BJ (cell line): ENCODE results near the gene ZMYND8. TPM values are rescaled to one million over a fixed set of nuclear protein-coding genes. Genes with fewer than 3 reads are reported as not detected.
"Not testable (repeated sequence)": the region's sequence is repeated elsewhere in the genome, so short reads cannot be mapped to it uniquely, and the experiment has no call there.

Source experiments
- CTCF ChIA-PET: fragments of 350-600 bp; formaldehyde crosslinking; extraction: SDS; loops from one replicate; lab custom pipeline; 2021; ENCODE audit warnings: antibody characterized with exemption, inconsistent platforms; lab: Yijun Ruan, JAX
- POLR2A ChIA-PET: fragments of 300-600 bp; sonication (Branson Sonifier 250); formaldehyde crosslinking; extraction: SDS; loops from one replicate; lab custom pipeline; 2021; ENCODE audit warnings: antibody characterized with exemption; lab: Charles Lee
- DNase-seq: peaks from one replicate; pipeline ENCODE4 v3.0.0-alpha.2; 2011; ENCODE audit warnings: low read depth
- H3K27me3 ChIP-seq: 2 replicates; pipeline ENCODE4 v1.6.0; 2011; ENCODE audit warnings: low read length; ENCODE audit not compliant: control insufficient read depth, insufficient read depth
- H3K36me3 ChIP-seq: 2 replicates; pipeline ENCODE4 v1.5.1; 2011; ENCODE audit warnings: low read length; ENCODE audit not compliant: control insufficient read depth, insufficient read depth
- H3K4me3 ChIP-seq: 2 replicates; pipeline ENCODE4 v1.5.1; 2011; ENCODE audit warnings: low read depth, mild to moderate bottlenecking, control low read depth, low read length
- CTCF ChIP-seq: IDR thresholded peaks from 2 replicates; pipeline ENCODE4 v1.5.1; 2011; ENCODE audit warnings: low read depth, mild to moderate bottlenecking, control low read depth, inconsistent platforms, low read length, moderate library complexity; ENCODE audit not compliant: insufficient read depth
- polyA plus RNA-seq: library from polyadenylated mRNA; depleted of rRNA; stranded (reverse); fragments of >200 nt; gene quantifications from 2 replicates; pipeline ENCODE4 v1.2.3, GENCODE V29; 2011

ZMYND8 gene
- polyA plus RNA-seq, 1 experiment = 12.7 TPM

- Histone ChIP-seq H3K27me3 (no peaks in the 10 kb centered on the region), H3K4me3 (no peak overlapping the region), H3K36me3 (no peaks in the 10 kb centered on the region)
- ChIA-PET POLR2A (no interaction called here), CTCF (interaction anchor here (1.9 kb wide), 1 partner anchor 15 kb away, joined by 8 read pairs; no protein-coding TSS in a partner anchor)
- DNase-seq = no peak
- no peak for TF ChIP-seq CTCF
Measured at GRCh38 chr20:47368301-47368700, 11.8 kb upstream of the ZMYND8 start.

GRCh38 chr20:47366301-47366700 lies 9.8 kb upstream of the ZMYND8 start:
- POLR2A ChIA-PET, DNase-seq, H3K27me3 ChIP-seq, H3K4me3 ChIP-seq, H3K36me3 ChIP-seq: not testable (repeated sequence)
- CTCF ChIA-PET = interaction anchor here (1.0 to 1.4 kb wide), 2 partner anchors 35 to 614 kb away, joined by 3 read pairs; no protein-coding TSS in a partner anchor

- DNase-seq = no peak
- no peaks in the 10 kb centered on the region for H3K27me3 ChIP-seq
- H3K36me3 ChIP-seq = no peaks in the 10 kb centered on the region
- ChIA-PET CTCF (no interaction called here), POLR2A (interaction anchor here (0.6 kb wide), 1 partner anchor 9 kb away, joined by 13 read pairs; the partner anchor contains the start of gene ZMYND8)
- no peak overlapping the region for H3K4me3 ChIP-seq
- TF ChIP-seq CTCF = no peak
Measured at GRCh38 chr20:47365023-47365764, 8.7 kb upstream of the ZMYND8 start.

- no peaks in the 10 kb centered on the region for H3K27me3 ChIP-seq
- H3K36me3 ChIP-seq = no peaks in the 10 kb centered on the region
- ChIA-PET POLR2A (interaction anchor here (0.7 kb wide), 1 partner anchor 31 kb away, joined by 7 read pairs; no protein-coding TSS in a partner anchor), CTCF (interaction anchor here (1.4 kb wide), 1 partner anchor 90 kb away, joined by 3 read pairs; no protein-coding TSS in a partner anchor)
- no peak overlapping the region for H3K4me3 ChIP-seq
- no peak for TF ChIP-seq CTCF
- no peak for DNase-seq
Measured at GRCh38 chr20:47362361-47363219, 6.1 kb upstream of the ZMYND8 start.

- CTCF ChIA-PET = interaction anchor here (0.6 to 8.5 kb wide), 6 partner anchors 18 to 260 kb away, joined by 3 to 68 read pairs (median 3); no protein-coding TSS in a partner anchor
- POLR2A ChIA-PET = interaction anchor here (1.1 kb wide), 1 partner anchor 102 kb away, joined by 4 read pairs; no protein-coding TSS in a partner anchor
- H3K4me3 ChIP-seq = no peak overlapping the region
- H3K27me3 ChIP-seq = no peaks in the 10 kb centered on the region
- no peaks in the 10 kb centered on the region for H3K36me3 ChIP-seq
- DNase-seq = no peak
- TF ChIP-seq CTCF = no peak
Measured at GRCh38 chr20:47361057-47361915, 4.8 kb upstream of the ZMYND8 start.
